Testis (tissue), 2 donors: Measurements from ENCODE around the gene MIB2.

ENCODE experiments used
- CTCF ChIP-seq, 3 experiments: fragments of 450-650 bp in 2 of 3; fragments of 200-600 bp in 1 of 3; sonication (generic) in 1 of 3; IDR thresholded peaks; one replicate each; pipeline ENCODE4 v1.5.1; 2016 to 2019; ENCODE audit warnings: antibody characterized with exemption in 3 of 3, mild to moderate bottlenecking in 2 of 3, moderate library complexity in 1 of 3
- POLR2A ChIP-seq: fragments of 450-650 bp; IDR thresholded peaks from one replicate; pipeline ENCODE4 v1.6.1; 2017; ENCODE audit warnings: antibody characterized with exemption, mild to moderate bottlenecking, moderate library complexity

- TF ChIP-seq CTCF (IDR thresholded peaks at IDR 0.05) (no peak), POLR2A (no peak)
Observed at GRCh38 chr1:1616838-1617237, 1.5 kb downstream of the MIB2 start.
